ENCODE measurements around the gene ATG9A. TPM values are rescaled to one million over a fixed set of nuclear protein-coding genes. Genes with fewer than 3 reads are reported as not detected.

ATG9A gene
- total RNA-seq, 1 experiment from 2014 or later, result 46.4 TPM

GRCh38 chr2:219210886-219211362, 18.5 kb downstream of the ATG9A start:
- Histone ChIP-seq H3K4me2 (ENCODE audit: insufficient read depth, insufficient read length, low read length) (no peak overlapping the region), H3K18ac (ENCODE audit: insufficient read length, low read depth, low read length) (no peak overlapping the region), H4K91ac (ENCODE audit: insufficient read length, low read depth, low read length) (no peak overlapping the region), H2BK120ac (ENCODE audit: low read depth, low read length, poor library complexity, severe bottlenecking) (no peak overlapping the region), H2BK20ac (ENCODE audit: low read depth, low read length, poor library complexity, severe bottlenecking) (no peak overlapping the region), H2BK15ac (ENCODE audit: low read depth, low read length) (no peak overlapping the region), H3K23ac (ENCODE audit: insufficient read length, low read depth, low read length) (no peak overlapping the region), H3K27ac (ENCODE audit: insufficient read length, low read depth, low read length) (no peak overlapping the region), H2AFZ (ENCODE audit: low read length) (no peak overlapping the region), H3T11ph (ENCODE audit: low read length) (no peak overlapping the region), H3K79me1 (ENCODE audit: insufficient read depth, low read depth, low read length, poor library complexity, severe bottlenecking) (no peaks in the 10 kb centered on the region), H3K79me2 (ENCODE audit: insufficient read depth, low read length) (no peaks in the 10 kb centered on the region), H3K4me1 (ENCODE audit: insufficient read depth, low read length) (no peaks in the 10 kb centered on the region), H4K20me1 (ENCODE audit: control insufficient read depth, insufficient read depth, insufficient read length) (no peaks in the 10 kb centered on the region), H2BK12ac (ENCODE audit: insufficient read length, low read depth, low read length) (no peak overlapping the region), H2AK5ac (ENCODE audit: insufficient read length, low read length) (no peak overlapping the region), H3K23me2 (ENCODE audit: insufficient read length, low read depth, low read length, poor library complexity, severe bottlenecking) (peaks cover 4% of the 10 kb centered on the region), H2BK5ac (ENCODE audit: insufficient read length, low read length) (no peak overlapping the region), H3K14ac (ENCODE audit: insufficient read depth, low read length) (no peak overlapping the region), H3K9me3 (ENCODE audit: control insufficient read depth, low read depth, low read length) (no peaks in the 10 kb centered on the region), H4K5ac (ENCODE audit: insufficient read length, low read depth, low read length) (no peak overlapping the region), H3K27me3 (ENCODE audit: insufficient read depth, low read length) (no peaks in the 10 kb centered on the region), H4K8ac (replicated peaks; ENCODE audit: insufficient read length, low read depth, low read length) (no peak overlapping the region), H3K56ac (ENCODE audit: insufficient read length, low read depth, low read length) (no peak overlapping the region), H3K4ac (ENCODE audit: low read depth, low read length) (no peak overlapping the region), H3K9ac (ENCODE audit: extremely low read depth, insufficient read length, low read length) (no peak overlapping the region)
- Mint-ChIP-seq H3K27me3 (ENCODE audit: low read depth) (no peaks in the 10 kb centered on the region; the same call in 1 of the 2 replicates), H3K4me3 (no peak overlapping the region), H3K4me1 (peaks cover 8 to 13% of the 10 kb centered on the region in 2 experiments), H3K9me3 (no peaks in the 10 kb centered on the region), H3K27ac (no peak overlapping the region; a peak in 1 of 7 replicates), H3K36me3 (ENCODE audit: insufficient read depth in 1 of 3, low read depth in 3 of 3) (peaks cover 15 to 75% (median 58%) of the 10 kb centered on the region in 3 experiments)
- WGBS (ENCODE audit: extremely low coverage, insufficient read length, low lambda C conversion rate), result no CpG with 5 or more reads among the region's 9 CpGs
- DNase-seq, result no peak
- TF ChIP-seq CTCF (conservative IDR thresholded peaks at IDR 0.05), result no peak

Data from H9 (cell line).